Stomach (tissue), 9 donors: ENCODE measurements around the gene SMG9. TPM values are rescaled to one million over a fixed set of nuclear protein-coding genes. Genes with fewer than 3 reads are reported as not detected.

Experiments used
- DNase-seq, 2 donors: peaks; one replicate each; pipeline versions ENCODE4 v3.0.0 to v3.0.0-alpha.2; 2013 to 2019
- H3K27ac ChIP-seq, 5 donors: fragments of 200-600 bp in 4 of 5; sonication (generic) in 4 of 5; one replicate each; pipeline ENCODE4 v1.5.1; 2013 to 2019; ENCODE audit warnings: mild to moderate bottlenecking in 1 of 5, moderate library complexity in 1 of 5
- H3K27me3 ChIP-seq, 3 donors: fragments of 200-600 bp; sonication (generic); one replicate each; pipeline ENCODE4 v1.5.1; 2017 to 2019; ENCODE audit warnings: mixed run types in 1 of 3
- H3K36me3 ChIP-seq, 4 donors: fragments of 200-600 bp; sonication (generic); 1 replicate in 3 of 4; 2 replicates in 1 of 4; pipeline ENCODE4 v1.5.1; 2016 to 2019
- H3K4me1 ChIP-seq, 4 donors: fragments of 200-600 bp; sonication (generic); one replicate each; pipeline ENCODE4 v1.5.1; 2016 to 2019
- H3K4me3 ChIP-seq, 4 donors: fragments of 200-600 bp; sonication (generic) in 3 of 4; one replicate each; pipeline ENCODE4 v1.5.1; 2016 to 2019; ENCODE audit warnings: mild to moderate bottlenecking in 1 of 4
- H3K9me3 ChIP-seq, 4 donors: fragments of 200-600 bp; sonication (generic); one replicate each; pipeline ENCODE4 v1.5.1; 2016 to 2019
- EP300 ChIP-seq: sonication (generic); formaldehyde crosslinking; IDR thresholded peaks from one replicate; pipeline ENCODE4 v1.6.1; 2017; ENCODE audit warnings: antibody characterized with exemption
- POLR2A ChIP-seq, 4 donors: fragments of 450-650 bp; IDR thresholded peaks; one replicate each; pipeline ENCODE4 v1.6.1; 2016; ENCODE audit warnings: antibody characterized with exemption in 4 of 4, control low read depth in 2 of 4, mild to moderate bottlenecking in 1 of 4, moderate library complexity in 1 of 4
- POLR2AphosphoS5 ChIP-seq, 3 donors: sonication (generic); formaldehyde crosslinking; IDR thresholded peaks; one replicate each; pipeline ENCODE4 v1.6.1; 2016; ENCODE audit warnings: antibody characterized with exemption in 3 of 3
- WGBS, 5 donors: extraction: QIAGEN DNeasy Blood & Tissue Kit in 3 of 5; methylation state at CpG; one replicate each; pipeline versions ENCODE4 v1.1.5 to v1.1.7; 2013 to 2018; 5-methylcytosine and 5-hydroxymethylcytosine counted together
- intact Hi-C: fragments of 100-400 bp; cut with DNase I; formaldehyde crosslinking; loops from one replicate; pipeline ENCODE4 v1.15.1; 2023; ENCODE audit warnings: low total_unique reads
- polyA plus RNA-seq, 3 donors: library from polyadenylated mRNA; stranded (reverse); fragments of 200-250 nt; gene quantifications; one replicate each; pipeline ENCODE4 v1.2.3, GENCODE V29; 2013
- total RNA-seq, 5 donors: library from RNA; depleted of rRNA; stranded (reverse); fragments of >200 nt; gene quantifications; one replicate each; pipeline versions ENCODE4 v1.1.0 to v1.2.3, GENCODE V29; 2014 to 2016
- TF ChIP-seq, protein P1 (sequence below), 7 experiments: fragments of 450-650 bp in 4 of 7; fragments of 200-600 bp in 3 of 7; sonication (generic) in 3 of 7; IDR thresholded peaks; one replicate each; pipeline ENCODE4 v1.5.1; 2016 to 2019; ENCODE audit warnings: antibody characterized with exemption in 7 of 7, control low read depth in 2 of 7, mild to moderate bottlenecking in 1 of 7
- donor health status: healthy with polysubstance abuse.
- donor health status: Bipolar disorder and iron deficiency.
- donor health status: healthy.

The SMG9 gene
- total and polyA plus RNA-seq, 8 donors, result 3.5 to 59.4 (median 17.0) TPM

GRCh38 chr19:43779820-43780219 is 25.1 kb upstream of the SMG9 start:
- 15 to 35% (median 16%) methylated on average over 3 of the region's 3 CpGs for WGBS, 5 donors

GRCh38 chr19:43779147-43779819 is 24.5 kb upstream of the SMG9 start:
- peak overlapping the region; percentile 74 to 90 (median 82) for H3K27ac ChIP-seq
- no peaks in the 10 kb centered on the region for H3K9me3 ChIP-seq
- peak in 1 of 2 donors; percentile 68 for DNase-seq
- TF ChIP-seq POLR2AphosphoS5 (IDR thresholded peaks at IDR 0.05), result peak in 2 of 3 donors; percentile 34 to 41
- no peak for TF ChIP-seq POLR2A (IDR thresholded peaks at IDR 0.05)
- peaks cover 35 to 96% (median 48%) of the 10 kb centered on the region in 4 donors for H3K4me1 ChIP-seq
- WGBS, 5 donors, result 17 to 41% (median 24%) methylated on average over 4 to 16 of the region's 16 CpGs
- peak overlapping the region; percentile 14 to 38 (median 31) for H3K4me3 ChIP-seq
- peaks cover 0 to 55% (median 0%) of the 10 kb centered on the region in 3 donors for H3K27me3 ChIP-seq
- intact Hi-C loops, result no loop called here
- no peaks in the 10 kb centered on the region for H3K36me3 ChIP-seq

More at GRCh38 chr19:43779820-43780219, 25.1 kb upstream of the SMG9 start:
- peak overlapping the region; percentile 74 to 90 (median 82) for H3K27ac ChIP-seq
- peak overlapping the region; percentile 19 to 38 (median 31) for H3K4me3 ChIP-seq
- H3K4me1 ChIP-seq, result peaks cover 35 to 96% (median 48%) of the 10 kb centered on the region in 4 donors
- no peaks in the 10 kb centered on the region for H3K36me3 ChIP-seq
- peak in 1 of 2 donors; percentile 58 for DNase-seq
- peaks cover 0 to 59% (median 0%) of the 10 kb centered on the region in 3 donors for H3K27me3 ChIP-seq
- no peak for TF ChIP-seq EP300
- TF ChIP-seq, protein P1, sequence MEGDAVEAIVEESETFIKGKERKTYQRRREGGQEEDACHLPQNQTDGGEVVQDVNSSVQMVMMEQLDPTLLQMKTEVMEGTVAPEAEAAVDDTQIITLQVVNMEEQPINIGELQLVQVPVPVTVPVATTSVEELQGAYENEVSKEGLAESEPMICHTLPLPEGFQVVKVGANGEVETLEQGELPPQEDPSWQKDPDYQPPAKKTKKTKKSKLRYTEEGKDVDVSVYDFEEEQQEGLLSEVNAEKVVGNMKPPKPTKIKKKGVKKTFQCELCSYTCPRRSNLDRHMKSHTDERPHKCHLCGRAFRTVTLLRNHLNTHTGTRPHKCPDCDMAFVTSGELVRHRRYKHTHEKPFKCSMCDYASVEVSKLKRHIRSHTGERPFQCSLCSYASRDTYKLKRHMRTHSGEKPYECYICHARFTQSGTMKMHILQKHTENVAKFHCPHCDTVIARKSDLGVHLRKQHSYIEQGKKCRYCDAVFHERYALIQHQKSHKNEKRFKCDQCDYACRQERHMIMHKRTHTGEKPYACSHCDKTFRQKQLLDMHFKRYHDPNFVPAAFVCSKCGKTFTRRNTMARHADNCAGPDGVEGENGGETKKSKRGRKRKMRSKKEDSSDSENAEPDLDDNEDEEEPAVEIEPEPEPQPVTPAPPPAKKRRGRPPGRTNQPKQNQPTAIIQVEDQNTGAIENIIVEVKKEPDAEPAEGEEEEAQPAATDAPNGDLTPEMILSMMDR (IDR thresholded peaks at IDR 0.05), result peak in 1 of 7 experiments; percentile 18
- intact Hi-C loops, result loop anchor here (5.0 kb wide), 1 partner anchor 33 kb away; no protein-coding TSS in a partner anchor
- H3K9me3 ChIP-seq, result no peaks in the 10 kb centered on the region

DNA sequence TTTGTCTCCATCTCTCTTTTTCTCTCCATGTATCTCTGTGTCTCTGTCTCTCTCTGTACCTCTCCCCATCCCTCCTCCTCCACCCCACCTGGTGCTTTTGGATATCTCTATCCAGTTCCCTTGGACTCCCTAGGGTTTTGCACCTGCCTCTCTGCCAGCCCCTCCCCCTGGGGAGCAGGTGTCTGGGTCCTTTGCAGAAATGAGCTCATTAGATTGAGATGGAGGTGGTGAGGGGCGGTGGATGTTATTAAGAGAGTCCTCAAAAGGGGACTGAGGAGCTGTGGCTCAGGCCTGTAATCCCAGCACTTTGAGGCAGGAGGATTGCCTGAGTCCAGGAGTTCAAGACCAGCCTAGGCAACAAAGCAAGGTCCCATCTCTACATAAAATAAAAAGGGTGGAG is 23.9 kb upstream of the SMG9 start:
- Histone ChIP-seq H3K4me1 (peaks cover 39 to 96% (median 53%) of the 10 kb centered on the region in 4 donors), H3K27me3 (peaks cover 0 to 52% (median 0%) of the 10 kb centered on the region in 3 donors), H3K4me3 (peak overlapping the region in 1 of 4 donors; percentile 38), H3K27ac (peak overlapping the region; percentile 74 to 90 (median 82)), H3K9me3 (no peaks in the 10 kb centered on the region), H3K36me3 (peaks cover 0 to 5% (median 0%) of the 10 kb centered on the region in 4 donors)
- 50 to 81% (median 64%) methylated on average over 1 of the region's 1 CpG for WGBS, 5 donors
- intact Hi-C loops, result no loop called here
- no peak for TF ChIP-seq POLR2A (IDR thresholded peaks at IDR 0.05)
- TF ChIP-seq POLR2AphosphoS5 (IDR thresholded peaks at IDR 0.05), result no peak
- TF ChIP-seq, protein P1 (IDR thresholded peaks at IDR 0.05), result no peak
- TF ChIP-seq EP300, result no peak
- DNase-seq, result no peak

- peak in 1 of 2 donors; percentile 79 for DNase-seq
- TF ChIP-seq POLR2AphosphoS5 (IDR thresholded peaks at IDR 0.05) (no peak), POLR2A (IDR thresholded peaks at IDR 0.05) (no peak), EP300 (no peak)
- TF ChIP-seq, protein P1 (IDR thresholded peaks at IDR 0.05), result no peak
- WGBS, 5 donors, result 2 to 13% (median 6%) methylated on average over 4 of the region's 4 CpGs
- intact Hi-C loops, result no loop called here
- H3K27me3 ChIP-seq, result peaks cover 0 to 39% (median 0%) of the 10 kb centered on the region in 3 donors
- H3K36me3 ChIP-seq, result peaks cover 0 to 13% (median 1%) of the 10 kb centered on the region in 4 donors
- peak overlapping the region; percentile 7 to 90 (median 80) for H3K27ac ChIP-seq
- peak overlapping the region in 1 of 4 donors; percentile 26 for H3K4me3 ChIP-seq
- H3K4me1 ChIP-seq, result peaks cover 39 to 87% (median 57%) of the 10 kb centered on the region in 4 donors
- H3K9me3 ChIP-seq, result no peaks in the 10 kb centered on the region
Observed at GRCh38 chr19:43777163-43777695, 22.5 kb upstream of the SMG9 start.
